LNCaP clone FGC (cell line): ENCODE data around the gene ADK.

Experiments used
- DNase-seq: peaks from one replicate; pipeline ENCODE4 v3.0.0-alpha.2; 2011; ENCODE audit warnings: low read depth
- H3K4me3 ChIP-seq: 2 replicates; pipeline ENCODE4 v1.5.1; 2011; ENCODE audit warnings: mild to moderate bottlenecking, low read depth, low read length, control low read depth
- CTCF ChIP-seq: IDR thresholded peaks from 2 replicates; pipeline ENCODE4 v1.5.1; 2012; ENCODE audit warnings: mild to moderate bottlenecking; ENCODE audit not compliant: control insufficient read depth, insufficient read depth; ENCODE audit errors: extremely low read depth

The ADK gene

GRCh38 chr10:74365109-74365508, 214.1 kb downstream of the ADK start:
- TF ChIP-seq CTCF, result no peak
- no peak overlapping the region for H3K4me3 ChIP-seq
- DNase-seq, result no peak

GRCh38 chr10:74371696-74372095, 220.7 kb downstream of the ADK start:
- no peak for DNase-seq
- no peak for TF ChIP-seq CTCF

GRCh38 chr10:74373059-74373458, 222.0 kb downstream of the ADK start:
- no peak for TF ChIP-seq CTCF
- H3K4me3 ChIP-seq, result no peak overlapping the region
- no peak for DNase-seq

More at GRCh38 chr10:74371696-74372095, 220.7 kb downstream of the ADK start:
- no peak overlapping the region for H3K4me3 ChIP-seq

GRCh38 chr10:74377476-74377875, 226.5 kb downstream of the ADK start:
- no peak overlapping the region for H3K4me3 ChIP-seq
- no peak for DNase-seq
- no peak for TF ChIP-seq CTCF

GRCh38 chr10:74379474-74379873, 228.5 kb downstream of the ADK start:
- no peak for TF ChIP-seq CTCF
- no peak for DNase-seq
- H3K4me3 ChIP-seq, result no peak overlapping the region

GRCh38 chr10:74380795-74381194, 229.8 kb downstream of the ADK start:
- no peak overlapping the region for H3K4me3 ChIP-seq
- DNase-seq, result no peak
- no peak for TF ChIP-seq CTCF

- no peak for TF ChIP-seq CTCF
- no peak for DNase-seq
- H3K4me3 ChIP-seq, result no peak overlapping the region
These were observed 230.4 kb downstream of the ADK start for GRCh38 chr10:74381291-74381853.
